C4-2B (cell line): ENCODE data around the gene NXPE2.

ENCODE experiments used
- CTCF ChIP-seq: fragments of 450-650 bp; conservative IDR thresholded peaks from 2 replicates; pipeline ENCODE4 v1.5.1; 2017; ENCODE audit warnings: mild to moderate bottlenecking
- ZFX ChIP-seq: fragments of 450-650 bp; IDR thresholded peaks from 2 replicates; pipeline ENCODE4 v1.6.1; 2017

GRCh38 chr11:114678125-114679036 is at the start of gene NXPE2:
- TF ChIP-seq CTCF (no peak), ZFX (no peak)
